GOT3 (cell line): ENCODE data around the gene MIXL1.
"Not testable (repeated sequence)": the region's sequence is repeated elsewhere in the genome, so short reads cannot be mapped to it uniquely, and the experiment has no call there.

Experiments
- DNase-seq: peaks from one replicate; lab custom pipeline; 2025; ENCODE audit warnings: mixed read lengths; lab: John Stamatoyannopoulos, UW

Gene MIXL1

GRCh38 chr1:226215239-226215638, 8.2 kb upstream of the MIXL1 start:
- DNase-seq: no peak

- no peak for DNase-seq
These were observed 7.4 kb upstream of the MIXL1 start for GRCh38 chr1:226216056-226216455.

GRCh38 chr1:226217273-226217672, 6.2 kb upstream of the MIXL1 start:
- no peak for DNase-seq

- DNase-seq: no peak
These were observed 2.8 kb upstream of the MIXL1 start for GRCh38 chr1:226220473-226221189.

- DNase-seq: no peak
These were observed 778 bp upstream of the MIXL1 start for GRCh38 chr1:226222686-226223085.

- DNase-seq: no peak
These were observed 351 bp downstream of the MIXL1 start for GRCh38 chr1:226223786-226224244.

- no peak for DNase-seq
These were observed 3.1 kb downstream of the MIXL1 start for GRCh38 chr1:226226601-226227000.

GRCh38 chr1:226233293-226233692, 9.8 kb downstream of the MIXL1 start:
- DNase-seq: no peak

- no peak for DNase-seq
These were observed 10.3 kb downstream of the MIXL1 start for GRCh38 chr1:226233806-226234205.

GRCh38 chr1:226236826-226237225, 13.4 kb downstream of the MIXL1 start:
- DNase-seq: no peak

GRCh38 chr1:226239421-226239820, 16.0 kb downstream of the MIXL1 start:
- no peak for DNase-seq

GRCh38 chr1:226248091-226248490, 24.6 kb downstream of the MIXL1 start:
- no peak for DNase-seq

- no peak for DNase-seq
These were observed 25.3 kb downstream of the MIXL1 start for GRCh38 chr1:226248796-226249195.

GRCh38 chr1:226250511-226250910, 27.0 kb downstream of the MIXL1 start:
- DNase-seq: no peak

GRCh38 chr1:226252841-226253240, 29.4 kb downstream of the MIXL1 start:
- not testable (repeated sequence) for DNase-seq

GRCh38 chr1:226253933-226254332, 30.5 kb downstream of the MIXL1 start:
- DNase-seq: no peak

GRCh38 chr1:226255380-226255779, 31.9 kb downstream of the MIXL1 start:
- DNase-seq: no peak

- no peak for DNase-seq
These were observed 38.4 kb downstream of the MIXL1 start for GRCh38 chr1:226261818-226262217.

- no peak for DNase-seq
These were observed 45.1 kb downstream of the MIXL1 start for GRCh38 chr1:226268421-226269124.

- DNase-seq: not testable (repeated sequence)
These were observed 48.9 kb downstream of the MIXL1 start for GRCh38 chr1:226272233-226272902.

GRCh38 chr1:226274138-226274537, 50.7 kb downstream of the MIXL1 start:
- DNase-seq: no peak

GRCh38 chr1:226276077-226276682, 52.7 kb downstream of the MIXL1 start:
- no peak for DNase-seq
